Urothelium cell line (cell line): Measurements from ENCODE around the gene ST8SIA4.

Experiments used
- DNase-seq: peaks from one replicate; pipeline ENCODE4 v3.0.0; 2011; ENCODE audit warnings: low spot score, mixed read lengths
- FAIRE-seq: peaks from 2 replicates; lab custom pipeline; 2011; peaks lifted over from hg19 to GRCh38; lab: Jason Lieb, UNC

Gene ST8SIA4

GRCh38 chr5:100903039-100903887 is at the start of gene ST8SIA4:
Gene ST8SIA4 (minus strand): TSS chr5:100903282. CDS start chr5:100902955, 327 bp downstream.
- no peak for DNase-seq
- FAIRE-seq: no peak

GRCh38 chr5:100950985-100951384 is 47.9 kb upstream of the ST8SIA4 start:
- no peak for DNase-seq
- FAIRE-seq: no peak

DNA sequence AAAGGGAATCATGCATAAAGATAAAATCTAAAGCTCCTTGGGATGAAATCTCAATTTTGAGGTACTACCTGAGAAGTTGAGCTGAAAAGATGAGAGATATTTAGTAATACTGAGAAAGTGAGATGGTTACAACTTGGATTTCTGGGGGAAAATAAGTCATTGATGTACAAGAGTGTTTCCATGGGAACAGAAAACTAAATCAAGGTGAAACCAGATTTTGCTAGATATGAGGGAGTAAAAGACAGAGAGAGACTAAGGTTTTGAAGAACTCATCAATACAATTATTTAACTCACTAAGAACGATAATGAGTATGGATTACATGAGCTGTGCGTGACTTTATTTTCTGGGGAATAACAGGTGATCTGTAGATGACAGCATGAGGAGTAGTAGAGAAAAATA is 10.2 kb upstream of the ST8SIA4 start:
- FAIRE-seq (no peak), DNase-seq (no peak)

GRCh38 chr5:100909034-100909433 is 6.0 kb upstream of the ST8SIA4 start:
- DNase-seq (no peak), FAIRE-seq (no peak)

GRCh38 chr5:100905259-100905914 is 2.3 kb upstream of the ST8SIA4 start:
- DNase-seq (no peak), FAIRE-seq (no peak)

- DNase-seq (no peak), FAIRE-seq (no peak)
These were observed 1.3 kb upstream of the ST8SIA4 start for GRCh38 chr5:100904259-100904861.

GRCh38 chr5:100902440-100903038 is 543 bp downstream of the ST8SIA4 start:
- DNase-seq: no peak
- FAIRE-seq: no peak

- FAIRE-seq (no peak), DNase-seq (no peak)
These were observed 1.2 kb downstream of the ST8SIA4 start for GRCh38 chr5:100901821-100902341.

GRCh38 chr5:100900796-100901781 is 2.0 kb downstream of the ST8SIA4 start:
- no peak for DNase-seq
- FAIRE-seq: no peak

GRCh38 chr5:100900142-100900795 is 2.8 kb downstream of the ST8SIA4 start:
- DNase-seq: no peak
- FAIRE-seq: no peak

DNA sequence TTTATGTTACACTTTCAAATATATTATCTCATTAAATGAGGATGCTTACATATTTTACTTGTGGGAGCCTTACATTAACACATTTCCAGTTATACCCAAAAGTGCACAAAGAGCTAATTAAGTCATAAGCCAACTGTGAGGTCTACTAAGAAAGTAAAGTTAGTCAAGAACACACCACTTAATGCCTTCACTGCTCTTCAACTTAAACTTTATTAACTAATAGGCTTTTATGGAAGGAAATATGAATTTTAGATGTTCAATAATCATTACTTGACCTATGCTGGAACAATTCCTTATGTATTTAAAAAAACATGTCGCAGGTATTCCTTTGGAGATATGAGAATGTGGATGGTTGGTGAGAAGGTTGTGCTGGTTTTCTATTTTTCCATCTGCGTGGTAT is 3.4 kb downstream of the ST8SIA4 start:
- FAIRE-seq (no peak), DNase-seq (no peak)

- FAIRE-seq: no peak
- no peak for DNase-seq
These were observed 4.4 kb downstream of the ST8SIA4 start for GRCh38 chr5:100898504-100899346.

- DNase-seq: no peak
- no peak for FAIRE-seq
These were observed 7.0 kb downstream of the ST8SIA4 start for GRCh38 chr5:100896054-100896453.

- DNase-seq (no peak), FAIRE-seq (no peak)
These were observed 12.5 kb downstream of the ST8SIA4 start for GRCh38 chr5:100890461-100891008.

GRCh38 chr5:100889896-100890295 is 13.2 kb downstream of the ST8SIA4 start:
- FAIRE-seq: no peak
- no peak for DNase-seq

- FAIRE-seq (no peak), DNase-seq (no peak)
These were observed 13.8 kb downstream of the ST8SIA4 start for GRCh38 chr5:100889165-100889743.

DNA sequence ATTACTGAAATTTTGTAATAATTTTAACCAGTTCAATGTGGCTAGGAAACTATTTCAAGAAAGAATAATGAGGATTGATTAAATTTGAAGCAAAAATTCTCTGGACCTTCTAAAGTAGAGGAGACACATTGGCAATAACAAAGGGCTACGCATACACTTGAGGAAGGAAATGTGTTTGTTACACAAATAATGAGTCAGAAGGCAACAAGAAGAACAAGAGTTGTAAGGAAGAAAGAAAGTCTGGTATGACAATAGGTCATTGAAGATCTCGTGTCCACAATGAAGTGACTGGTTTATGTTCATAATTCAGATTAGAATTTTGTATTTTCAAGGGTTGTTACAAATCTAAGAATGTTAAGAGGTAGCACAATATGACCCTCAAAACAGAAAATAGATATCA is 25.8 kb downstream of the ST8SIA4 start:
- DNase-seq (no peak), FAIRE-seq (no peak)
